Kasumi-1 (cell line): ENCODE results near the gene MOK.

Experiments used
- DNase-seq, 2 experiments: peaks; one replicate each; lab custom pipeline; 2025; lab: John Stamatoyannopoulos, UW

The MOK gene

GRCh38 chr14:102180248-102180998 is 124.5 kb downstream of the MOK start:
- DNase-seq: no peak
